Keratinocyte (primary cell): Measurements from ENCODE around the gene HSPE1. TPM values are rescaled to one million over a fixed set of nuclear protein-coding genes. Genes with fewer than 3 reads are reported as not detected.

Experiments used
- DNase-seq: peaks from one replicate; pipeline ENCODE4 v3.0.0-alpha.2; 2011; ENCODE audit warnings: low read depth, missing footprints, low spot score
- FAIRE-seq: peaks from 2 replicates; lab custom pipeline; 2011; peaks lifted over from hg19 to GRCh38; lab: Jason Lieb, UNC
- H2AFZ ChIP-seq: 2 replicates; pipeline ENCODE4 v1.6.0; 2012; ENCODE audit warnings: low read length, control low read depth, inconsistent platforms; ENCODE audit not compliant: control insufficient read depth
- H3K27ac ChIP-seq: 2 replicates; pipeline ENCODE4 v1.5.1; 2011; ENCODE audit warnings: low read length; ENCODE audit not compliant: control insufficient read depth, insufficient read depth
- H3K27me3 ChIP-seq: 3 replicates; pipeline ENCODE4 v1.6.0; 2011; ENCODE audit warnings: low read length; ENCODE audit not compliant: control insufficient read depth, insufficient read depth; ENCODE audit errors: extremely low read depth
- H3K36me3 ChIP-seq, 2 experiments: 2 replicates in 1 of 2; 3 replicates in 1 of 2; pipeline ENCODE4 v1.5.1; 2011; ENCODE audit warnings: low read length in 2 of 2, mild to moderate bottlenecking in 1 of 2; ENCODE audit not compliant: control insufficient read depth in 2 of 2, insufficient read depth in 2 of 2; ENCODE audit errors: extremely low read depth in 1 of 2
- H3K4me1 ChIP-seq: 3 replicates; pipeline ENCODE4 v1.5.1; 2011; ENCODE audit warnings: low read length; ENCODE audit not compliant: control insufficient read depth, insufficient read depth; ENCODE audit errors: extremely low read depth
- H3K4me2 ChIP-seq: 3 replicates; pipeline ENCODE4 v1.6.0; 2011; ENCODE audit warnings: low read depth, low read length; ENCODE audit not compliant: control insufficient read depth, insufficient read depth; ENCODE audit errors: extremely low read depth
- H3K4me3 ChIP-seq, 3 experiments: fragments of 200-600 bp in 1 of 3; sonication (generic) in 1 of 3; 2 replicates in 2 of 3; 3 replicates in 1 of 3; pipeline ENCODE4 v1.5.1; 2011 to 2016; ENCODE audit warnings: low read length in 3 of 3, mild to moderate bottlenecking in 3 of 3, control low read depth in 2 of 3, inconsistent platforms in 1 of 3, low read depth in 1 of 3, mixed read lengths in 1 of 3, mixed run types in 1 of 3, moderate library complexity in 1 of 3; ENCODE audit not compliant: control insufficient read depth in 2 of 3, insufficient read depth in 2 of 3; ENCODE audit errors: extremely low read depth in 1 of 3
- H3K79me2 ChIP-seq: 2 replicates; pipeline ENCODE4 v1.6.0; 2012; ENCODE audit warnings: low read length; ENCODE audit not compliant: control insufficient read depth, insufficient read depth
- H3K9ac ChIP-seq: 3 replicates; pipeline ENCODE4 v1.6.0; 2011; ENCODE audit warnings: low read length; ENCODE audit not compliant: control insufficient read depth, insufficient read depth; ENCODE audit errors: extremely low read depth
- H3K9me1 ChIP-seq: 3 replicates; pipeline ENCODE4 v1.6.0; 2011; ENCODE audit warnings: low read length; ENCODE audit not compliant: control insufficient read depth, insufficient read depth; ENCODE audit errors: extremely low read depth
- H3K9me3 ChIP-seq: 2 replicates; pipeline ENCODE4 v1.5.1; 2012; ENCODE audit warnings: low read depth, low read length; ENCODE audit not compliant: control insufficient read depth
- H4K20me1 ChIP-seq: 3 replicates; pipeline ENCODE4 v1.6.0; 2011; ENCODE audit warnings: low read length; ENCODE audit not compliant: control insufficient read depth, insufficient read depth; ENCODE audit errors: extremely low read depth
- CTCF ChIP-seq, 3 experiments: IDR thresholded peaks in 1 of 3; conservative IDR thresholded peaks in 1 of 3; optimal IDR thresholded peaks in 1 of 3; 2 replicates in 2 of 3; 3 replicates in 1 of 3; pipeline versions ENCODE3 to v1.5.1; 2011; ENCODE audit warnings: low read length in 3 of 3, mild to moderate bottlenecking in 3 of 3, moderate library complexity in 2 of 3, control low read depth in 1 of 3, inconsistent platforms in 1 of 3; ENCODE audit not compliant: insufficient read depth in 2 of 3; ENCODE audit errors: extremely low read depth in 1 of 3
- EZH2 ChIP-seq: IDR thresholded peaks from one replicate; pipeline ENCODE4 v1.6.1; 2012; ENCODE audit warnings: inconsistent platforms, mild to moderate bottlenecking, low read length, moderate library complexity
- dilution Hi-C: fragments of 300-500 bp; cut with MboI; formaldehyde crosslinking; loops from one replicate; pipeline ENCODE4 v1.7.0; 2020; ENCODE audit warnings: low sequenced_read_pairs; ENCODE audit not compliant: extremely low pct_ligation_motif_present
- polyA plus RNA-seq, 5 experiments: library from polyadenylated mRNA; depleted of rRNA in 3 of 5; stranded (reverse) in 3 of 5; stranded (forward) in 1 of 5; unstranded in 1 of 5; fragments of >200 nt; gene quantifications; 1 replicate in 1 of 5; 2 replicates in 3 of 5; 3 replicates in 1 of 5; pipeline versions ENCODE4 v1.2.1 to v1.2.3, GENCODE V29; 2011 to 2012; ENCODE audit warnings: missing spikeins in 2 of 5, low read depth in 1 of 5, low replicate concordance in 1 of 5

The HSPE1 gene
- polyA plus RNA-seq, 1 donor (not counting 4 experiments of a cell fraction or from before 2014, with no cell fraction given), result 277 TPM

DNA sequence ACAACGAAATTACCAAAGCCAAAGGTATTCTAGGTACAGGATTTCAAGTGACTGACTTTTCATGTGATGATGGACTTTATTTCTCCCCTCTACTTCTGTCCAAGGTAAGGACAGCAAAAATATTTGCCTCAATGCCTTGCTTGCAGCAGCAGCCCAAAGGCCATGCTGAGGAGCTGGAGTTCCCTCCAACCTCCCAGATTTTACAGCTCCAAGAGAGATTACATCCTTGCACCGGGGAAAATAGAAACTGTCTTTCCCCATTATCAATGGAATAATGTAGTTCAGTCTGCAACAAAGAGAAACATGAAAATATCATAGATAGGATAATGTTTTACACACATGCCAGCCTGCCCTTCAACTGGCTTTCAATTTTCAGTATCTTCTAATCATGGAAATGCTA, 14.0 kb upstream of the HSPE1 start:
- dilution Hi-C loops, result no loop called here
- Histone ChIP-seq H3K9ac (no peak overlapping the region), H3K79me2 (no peaks in the 10 kb centered on the region), H2AFZ (no peak overlapping the region), H3K36me3 (peaks cover 13 to 32% of the 10 kb centered on the region in 2 experiments), H3K9me1 (no peaks in the 10 kb centered on the region), H3K4me2 (no peak overlapping the region), H3K9me3 (no peaks in the 10 kb centered on the region), H3K4me1 (no peaks in the 10 kb centered on the region), H3K4me3 (no peak overlapping the region), H3K27ac (no peak overlapping the region), H3K27me3 (no peaks in the 10 kb centered on the region), H4K20me1 (no peaks in the 10 kb centered on the region)
- TF ChIP-seq CTCF (optimal IDR thresholded peaks at IDR 0.05 in 1 of 3, IDR thresholded peaks at IDR 0.05 in 1 of 3, conservative IDR thresholded peaks at IDR 0.05 in 1 of 3; ENCODE audit: extremely low read depth in 1 of 3, insufficient read depth in 2 of 3, low read length in 3 of 3), result no peak
- FAIRE-seq (no peak), DNase-seq (no peak)

- no peak overlapping the region for H3K4me3 ChIP-seq
- H2AFZ ChIP-seq, result no peak overlapping the region
- H3K4me2 ChIP-seq, result no peak overlapping the region
- no peak overlapping the region for H3K9ac ChIP-seq
- H3K79me2 ChIP-seq, result no peaks in the 10 kb centered on the region
- peaks cover 16 to 35% of the 10 kb centered on the region in 2 experiments for H3K36me3 ChIP-seq
- dilution Hi-C loops, result no loop called here
- H3K27me3 ChIP-seq, result no peaks in the 10 kb centered on the region
- no peaks in the 10 kb centered on the region for H3K4me1 ChIP-seq
- H3K9me3 ChIP-seq, result no peaks in the 10 kb centered on the region
- TF ChIP-seq EZH2, result no peak
- no peak for TF ChIP-seq CTCF (optimal IDR thresholded peaks at IDR 0.05 in 1 of 3, IDR thresholded peaks at IDR 0.05 in 1 of 3, conservative IDR thresholded peaks at IDR 0.05 in 1 of 3; ENCODE audit: extremely low read depth in 1 of 3, insufficient read depth in 2 of 3, low read length in 3 of 3)
- DNase-seq, result no peak
- FAIRE-seq, result no peak
- no peak overlapping the region for H3K27ac ChIP-seq
- H4K20me1 ChIP-seq, result no peaks in the 10 kb centered on the region
- H3K9me1 ChIP-seq, result no peaks in the 10 kb centered on the region
Observed at GRCh38 chr2:197487385-197487784, 12.8 kb upstream of the HSPE1 start.
